Astrocyte of the cerebellum (primary cell): ENCODE data around the gene IFIT1.

Experiments
- DNase-seq: peaks from one replicate; pipeline ENCODE4 v3.0.0-alpha.2; 2011; ENCODE audit warnings: low read depth
- H3K4me3 ChIP-seq: 2 replicates; pipeline ENCODE4 v1.5.1; 2011; ENCODE audit warnings: mild to moderate bottlenecking, low read depth, low read length, moderate library complexity
- CTCF ChIP-seq: IDR thresholded peaks from 2 replicates; pipeline ENCODE4 v1.5.1; 2012; ENCODE audit warnings: low read length, low read depth, moderate library complexity, mild to moderate bottlenecking; ENCODE audit errors: missing control alignments
- in situ Hi-C: cut with HindIII; loops from 2 replicates; pipeline ENCODE4 v1.10.0; 2017; ENCODE audit warnings: low sequenced_read_pairs

IFIT1 gene

GRCh38 chr10:89364531-89364930, 27.9 kb upstream of the IFIT1 start:
- no peak for TF ChIP-seq CTCF
- no peak for DNase-seq
- in situ Hi-C loops = no loop called here
- no peak overlapping the region for H3K4me3 ChIP-seq

- TF ChIP-seq CTCF = no peak
- in situ Hi-C loops = no loop called here
- no peak for DNase-seq
- H3K4me3 ChIP-seq = no peak overlapping the region
Observed at GRCh38 chr10:89367529-89367928, 24.9 kb upstream of the IFIT1 start.

- in situ Hi-C loops = no loop called here
- no peak for DNase-seq
- no peak for TF ChIP-seq CTCF
- H3K4me3 ChIP-seq = no peak overlapping the region
Observed at GRCh38 chr10:89368129-89368528, 24.3 kb upstream of the IFIT1 start.

GRCh38 chr10:89369156-89370105, 23.0 kb upstream of the IFIT1 start:
- no peak overlapping the region for H3K4me3 ChIP-seq
- peak; percentile 32 for DNase-seq
- peak; percentile 62 for TF ChIP-seq CTCF
- in situ Hi-C loops = no loop called here

GRCh38 chr10:89371079-89371478, 21.3 kb upstream of the IFIT1 start:
- no peak for DNase-seq
- no peak for TF ChIP-seq CTCF
- H3K4me3 ChIP-seq = no peak overlapping the region
- in situ Hi-C loops = no loop called here

GRCh38 chr10:89371987-89372386, 20.4 kb upstream of the IFIT1 start:
- no peak for TF ChIP-seq CTCF
- in situ Hi-C loops = no loop called here

More at GRCh38 chr10:89371987-89372386, 20.4 kb upstream of the IFIT1 start:
- H3K4me3 ChIP-seq = no peak overlapping the region
- no peak for DNase-seq
